GM23248 (cell line): ENCODE measurements around the gene GARRE1. TPM values are rescaled to one million over a fixed set of nuclear protein-coding genes. Genes with fewer than 3 reads are reported as not detected.

Source experiments
- DNase-seq: peaks from one replicate; pipeline ENCODE4 v3.0.0-alpha.2; 2015
- H2AFZ ChIP-seq: fragments of 200-600 bp; sonication (generic); 2 replicates; pipeline ENCODE4 v1.6.1; 2016; ENCODE audit warnings: antibody characterized with exemption
- H3F3A ChIP-seq: fragments of 200-600 bp; sonication (generic); 2 replicates; pipeline ENCODE4 v1.6.1; 2016; ENCODE audit warnings: mild to moderate bottlenecking, antibody characterized with exemption, mixed run types; ENCODE audit not compliant: insufficient read depth
- H3K27ac ChIP-seq: fragments of 200-600 bp; sonication (generic); 2 replicates; pipeline ENCODE4 v1.5.1; 2016; ENCODE audit warnings: mild to moderate bottlenecking
- H3K27me3 ChIP-seq: fragments of 200-600 bp; sonication (generic); replicated peaks from 2 replicates; pipeline ENCODE4 v1.6.1; 2016; ENCODE audit warnings: mild to moderate bottlenecking; ENCODE audit not compliant: insufficient read depth
- H3K36me3 ChIP-seq: fragments of 200-600 bp; sonication (generic); 2 replicates; pipeline ENCODE4 v1.6.1; 2016; ENCODE audit warnings: low read depth, mild to moderate bottlenecking
- H3K4me1 ChIP-seq: fragments of 200-600 bp; sonication (generic); 2 replicates; pipeline ENCODE4 v1.6.1; 2016; ENCODE audit warnings: mild to moderate bottlenecking; ENCODE audit not compliant: insufficient read depth
- H3K4me2 ChIP-seq: fragments of 200-600 bp; sonication (generic); one replicate; pipeline ENCODE4 v1.6.1; 2016; ENCODE audit warnings: mild to moderate bottlenecking; ENCODE audit not compliant: unreplicated experiment
- H3K4me3 ChIP-seq: fragments of 200-600 bp; sonication (generic); 2 replicates; pipeline ENCODE4 v1.5.1; 2016; ENCODE audit warnings: mild to moderate bottlenecking
- H3K79me2 ChIP-seq: fragments of 200-600 bp; sonication (generic); 2 replicates; pipeline ENCODE4 v1.6.1; 2016; ENCODE audit warnings: mild to moderate bottlenecking; ENCODE audit not compliant: insufficient read depth
- H3K9ac ChIP-seq: fragments of 200-600 bp; sonication (generic); 2 replicates; pipeline ENCODE4 v1.6.1; 2016; ENCODE audit warnings: mild to moderate bottlenecking
- H3K9me2 ChIP-seq: fragments of 200-600 bp; sonication (generic); 2 replicates; pipeline ENCODE4 v1.6.1; 2016; ENCODE audit warnings: mixed run types, mild to moderate bottlenecking, moderate library complexity; ENCODE audit not compliant: insufficient read depth
- H3K9me3 ChIP-seq: fragments of 200-600 bp; sonication (generic); one replicate; pipeline ENCODE4 v1.6.1; 2017; ENCODE audit warnings: low read depth
- H4K20me1 ChIP-seq: fragments of 200-600 bp; sonication (generic); 2 replicates; pipeline ENCODE4 v1.6.0; 2016; ENCODE audit not compliant: insufficient read depth
- EZH2 ChIP-seq: fragments of 200-600 bp; sonication (generic); IDR thresholded peaks from 2 replicates; pipeline ENCODE4 v1.6.1; 2018; ENCODE audit warnings: antibody characterized with exemption, mild to moderate bottlenecking; ENCODE audit not compliant: insufficient read depth, poor library complexity, severe bottlenecking
- EZH2phosphoT487 ChIP-seq: fragments of 200-600 bp; sonication (generic); IDR thresholded peaks from 2 replicates; pipeline ENCODE4 v1.6.1; 2018; ENCODE audit warnings: antibody characterized with exemption, moderate library complexity, mild to moderate bottlenecking, low read depth; ENCODE audit not compliant: insufficient read depth
- WGBS, 2 experiments: methylation state at CpG; one replicate each; pipeline ENCODE4 v1.1.6; 2015 to 2017; ENCODE audit warnings: low lambda C conversion rate in 2 of 2, low coverage in 1 of 2; ENCODE audit errors: missing lambda C conversion rate in 2 of 2; 5-methylcytosine and 5-hydroxymethylcytosine counted together
- in situ Hi-C: fragments of 300-500 bp; cut with MboI; formaldehyde crosslinking; loops from 2 replicates; pipeline ENCODE4 v1.15.0; 2020
- polyA plus RNA-seq: library from polyadenylated mRNA; unstranded; fragments of >200 nt; fragmentation: Nextera tagmentation; extraction: Ambion mirVana; gene quantifications from 2 replicates; pipeline ENCODE4 v1.2.1, GENCODE V29; 2016
- total RNA-seq: library from RNA; depleted of rRNA; stranded (reverse); fragments of >200 nt; shearing (Covaris generic); gene quantifications from 2 replicates; pipeline ENCODE4 v1.2.3, GENCODE V29; 2014

The GARRE1 gene
- total and polyA plus RNA-seq, 2 experiments from 2014 or later: 12.1 to 19.0 TPM

DNA sequence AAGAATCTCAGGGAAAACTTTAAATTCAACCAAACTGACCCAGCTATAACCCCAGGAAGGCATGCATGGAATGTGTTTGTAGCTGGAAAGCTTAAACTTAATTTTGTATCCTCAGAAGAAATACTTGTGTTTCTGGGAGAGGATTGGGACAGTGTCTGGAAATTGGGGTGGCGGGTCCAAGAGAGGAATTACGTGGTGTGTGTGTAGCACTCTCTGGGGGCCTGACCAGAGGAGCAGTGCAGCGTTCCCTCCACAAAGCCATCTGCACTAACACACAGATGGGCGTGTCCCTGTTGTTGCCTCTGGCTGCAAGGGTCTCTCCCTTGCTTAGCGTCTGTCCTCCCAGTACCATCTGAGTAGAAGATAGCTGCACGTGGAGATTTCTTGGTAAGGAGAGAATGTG, 6.4 kb downstream of the GARRE1 start:
- no peak for TF ChIP-seq EZH2
- TF ChIP-seq EZH2phosphoT487: no peak
- no peaks in the 10 kb centered on the region for H4K20me1 ChIP-seq
- H3K4me3 ChIP-seq: peak overlapping the region; percentile 42
- H3K4me1 ChIP-seq: peaks cover 44% of the 10 kb centered on the region
- H3K9me3 ChIP-seq: no peaks in the 10 kb centered on the region
- H3K9me2 ChIP-seq: no peaks in the 10 kb centered on the region
- DNase-seq: peak; percentile 27
- no peak overlapping the region for H3K9ac ChIP-seq
- WGBS, 2 experiments: 37 to 48% methylated on average over 6 of the region's 6 CpGs
- peak overlapping the region; percentile 64 for H3K4me2 ChIP-seq
- no peak overlapping the region for H3K27ac ChIP-seq
- H3K79me2 ChIP-seq: peaks cover 100% of the 10 kb centered on the region
- H2AFZ ChIP-seq: no peak overlapping the region
- H3K27me3 ChIP-seq: no peaks in the 10 kb centered on the region
- in situ Hi-C loops: no loop called here
- H3K36me3 ChIP-seq: no peaks in the 10 kb centered on the region
- H3F3A ChIP-seq: peaks cover 24% of the 10 kb centered on the region; the same call in 1 of the 2 replicates

DNA sequence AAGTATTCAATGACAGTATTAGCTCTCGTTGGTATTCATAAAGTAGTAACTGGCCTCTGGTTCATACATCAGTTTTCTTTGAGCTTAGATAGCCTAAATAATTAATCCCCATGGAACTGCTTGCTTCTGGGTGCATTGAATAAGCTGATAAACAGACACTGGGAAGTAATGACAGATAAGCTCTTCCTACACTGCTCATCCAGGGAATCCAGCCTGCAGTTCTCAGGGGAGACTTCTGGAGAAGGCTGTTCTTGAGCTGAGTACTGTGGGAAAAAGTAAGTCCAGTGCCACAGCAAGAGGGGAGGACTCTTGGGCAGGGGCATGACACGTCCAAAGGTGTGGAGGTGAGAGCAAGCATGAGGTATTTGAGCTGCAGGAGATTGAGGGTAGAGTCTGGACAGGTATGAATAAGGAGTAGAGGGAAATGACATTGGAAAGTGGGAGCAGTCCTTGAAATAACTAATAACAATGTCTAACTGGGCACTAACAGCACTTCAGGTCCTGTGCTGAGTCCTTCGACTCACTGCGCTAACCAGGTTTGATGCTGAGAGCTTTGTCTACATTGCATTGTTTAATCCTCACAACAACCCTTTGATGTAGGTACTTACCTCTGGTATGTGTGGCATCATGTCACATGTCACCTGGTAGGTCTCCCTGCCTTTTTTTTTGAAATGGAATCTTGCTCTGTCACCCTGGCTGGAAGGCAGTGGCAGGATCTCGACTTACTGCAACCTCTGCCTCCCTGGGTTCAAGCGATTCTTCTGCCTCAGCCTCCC, 7.2 kb downstream of the GARRE1 start:
- H3K4me1 ChIP-seq: peaks cover 37% of the 10 kb centered on the region
- DNase-seq: no peak
- peaks cover 18% of the 10 kb centered on the region; the same call in 1 of the 2 replicates for H3F3A ChIP-seq
- H3K27me3 ChIP-seq: no peaks in the 10 kb centered on the region
- no peak overlapping the region for H3K27ac ChIP-seq
- peaks cover 100% of the 10 kb centered on the region for H3K79me2 ChIP-seq
- no peaks in the 10 kb centered on the region for H3K9me2 ChIP-seq
- no peaks in the 10 kb centered on the region for H4K20me1 ChIP-seq
- no peaks in the 10 kb centered on the region for H3K9me3 ChIP-seq
- no peaks in the 10 kb centered on the region for H3K36me3 ChIP-seq
- H3K4me3 ChIP-seq: no peak overlapping the region
- H2AFZ ChIP-seq: no peak overlapping the region
- in situ Hi-C loops: no loop called here
- no peak for TF ChIP-seq EZH2phosphoT487
- no peak for TF ChIP-seq EZH2
- H3K9ac ChIP-seq: no peak overlapping the region
- WGBS, 2 experiments: 97 to 98% methylated on average over 6 of the region's 6 CpGs
- no peak overlapping the region for H3K4me2 ChIP-seq

DNA sequence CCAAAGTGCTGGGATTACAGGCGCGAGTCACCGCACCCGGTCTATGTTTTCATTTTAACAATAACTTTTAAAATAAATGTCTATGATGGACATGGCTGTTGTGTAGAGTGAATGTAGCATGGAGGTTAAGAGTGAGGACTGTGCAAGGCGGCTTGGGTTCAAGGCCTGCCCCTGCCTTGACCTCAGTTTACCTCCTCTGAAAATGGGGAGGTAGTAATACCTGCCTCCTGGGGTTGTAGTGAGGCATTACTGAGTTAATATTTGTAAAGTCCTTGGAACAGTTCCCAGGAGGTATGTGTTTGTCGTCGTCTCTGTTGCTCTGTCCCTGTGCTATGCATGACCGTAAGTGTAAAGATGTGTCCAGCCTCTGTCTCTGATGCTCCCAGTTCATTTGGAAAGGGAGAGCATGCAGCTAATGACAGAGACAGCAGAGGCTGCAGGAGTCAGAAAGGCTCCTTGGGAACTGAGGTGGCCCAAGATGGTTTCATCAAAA, 9.4 kb downstream of the GARRE1 start:
- Histone ChIP-seq H3K9ac (no peak overlapping the region), H3K27me3 (no peaks in the 10 kb centered on the region), H3K4me1 (peaks cover 25% of the 10 kb centered on the region), H3K79me2 (peaks cover 99% of the 10 kb centered on the region), H3K4me2 (no peak overlapping the region), H3K27ac (no peak overlapping the region), H4K20me1 (no peaks in the 10 kb centered on the region), H3F3A (peaks cover 15% of the 10 kb centered on the region), H3K36me3 (no peaks in the 10 kb centered on the region), H3K9me2 (no peaks in the 10 kb centered on the region), H3K4me3 (no peak overlapping the region), H3K9me3 (no peaks in the 10 kb centered on the region), H2AFZ (no peak overlapping the region)
- no peak for DNase-seq
- 84 to 85% methylated on average over 8 of the region's 8 CpGs for WGBS, 2 experiments
- in situ Hi-C loops: no loop called here
- TF ChIP-seq EZH2phosphoT487: no peak
- TF ChIP-seq EZH2: no peak

DNA sequence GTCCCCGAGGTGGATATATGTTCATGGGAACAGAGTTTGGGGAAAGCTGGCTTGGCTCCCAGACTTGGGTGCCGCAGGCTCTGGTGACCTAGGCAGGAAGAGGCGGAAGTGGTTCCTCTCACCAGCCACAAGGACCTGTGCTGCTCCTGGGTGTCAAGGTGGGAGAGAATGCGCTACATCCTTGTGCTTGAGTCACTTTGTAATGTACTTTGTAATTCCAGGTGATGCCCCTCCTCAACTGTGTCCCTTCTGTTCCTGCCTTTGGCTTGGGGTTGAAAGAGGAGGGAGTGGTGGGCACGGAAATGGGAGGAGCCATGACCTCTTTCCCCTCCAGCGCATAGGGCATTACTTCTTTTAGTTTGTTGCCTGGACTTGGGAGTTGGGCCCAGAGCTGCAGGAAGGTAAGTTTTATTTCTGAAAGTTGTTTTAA, 10.9 kb downstream of the GARRE1 start:
- H3K27me3 ChIP-seq: no peaks in the 10 kb centered on the region
- peaks cover 16% of the 10 kb centered on the region for H3F3A ChIP-seq
- no peak overlapping the region for H3K4me3 ChIP-seq
- TF ChIP-seq EZH2phosphoT487 (no peak), EZH2 (no peak)
- peaks cover 89% of the 10 kb centered on the region for H3K79me2 ChIP-seq
- in situ Hi-C loops: no loop called here
- WGBS, 2 experiments: 83 to 85% methylated on average over 6 of the region's 6 CpGs
- no peak overlapping the region for H3K4me2 ChIP-seq
- no peak for DNase-seq
- no peak overlapping the region for H3K9ac ChIP-seq
- H3K9me3 ChIP-seq: no peaks in the 10 kb centered on the region
- peaks cover 24% of the 10 kb centered on the region for H3K4me1 ChIP-seq
- H4K20me1 ChIP-seq: no peaks in the 10 kb centered on the region
- H3K27ac ChIP-seq: no peak overlapping the region
- H3K36me3 ChIP-seq: no peaks in the 10 kb centered on the region
- H3K9me2 ChIP-seq: no peaks in the 10 kb centered on the region
- H2AFZ ChIP-seq: no peak overlapping the region
